ENCODE results near the gene OR2V2.

OR2V2 gene

GRCh38 chr5:181199881-181200638, 52.7 kb downstream of the OR2V2 start:
- no peak for DNase-seq (ENCODE audit: low read depth, low spot score)
- H3K4me3 ChIP-seq (ENCODE audit: low read length) = no peak overlapping the region

- DNase-seq (ENCODE audit: low read depth, low spot score) = no peak
- H3K4me3 ChIP-seq (ENCODE audit: low read length) = no peak overlapping the region
Observed at GRCh38 chr5:181200816-181201215, 53.4 kb downstream of the OR2V2 start.

- H3K4me3 ChIP-seq (ENCODE audit: low read length) = no peak overlapping the region
- no peak for DNase-seq (ENCODE audit: low read depth, low spot score)
Observed at GRCh38 chr5:181203093-181203711, 55.8 kb downstream of the OR2V2 start.

GRCh38 chr5:181203777-181204112, 56.4 kb downstream of the OR2V2 start:
- no peak for DNase-seq (ENCODE audit: low read depth, low spot score)
- peak overlapping the region; percentile 37 for H3K4me3 ChIP-seq (ENCODE audit: low read length)

GRCh38 chr5:181204113-181204825, 56.9 kb downstream of the OR2V2 start:
- peak overlapping the region; percentile 37 for H3K4me3 ChIP-seq (ENCODE audit: low read length)
- no peak for DNase-seq (ENCODE audit: low read depth, low spot score)

- no peak for DNase-seq (ENCODE audit: low read depth, low spot score)
- H3K4me3 ChIP-seq (ENCODE audit: low read length) = peak within 1 kb of the TSS; percentile 73
Observed at GRCh38 chr5:181204826-181205760, 57.7 kb downstream of the OR2V2 start, which contains the start of gene TRIM7. Gene TRIM7, minus strand, starts transcription at chr5:181205196. Its CDS starts 86 bp downstream, at chr5:181205110.

GRCh38 chr5:181205761-181206649, 58.6 kb downstream of the OR2V2 start:
- no peak for DNase-seq (ENCODE audit: low read depth, low spot score)
- peak overlapping the region; percentile 73 for H3K4me3 ChIP-seq (ENCODE audit: low read length)

- peak; percentile 86 for DNase-seq (ENCODE audit: low read depth, low spot score)
- H3K4me3 ChIP-seq (ENCODE audit: low read length) = peak overlapping the region; percentile 73
Observed at GRCh38 chr5:181207214-181207959, 60.0 kb downstream of the OR2V2 start.

GRCh38 chr5:181207960-181208253, 60.5 kb downstream of the OR2V2 start:
- peak overlapping the region; percentile 73; the same call in 1 of the 2 replicates for H3K4me3 ChIP-seq (ENCODE audit: low read length)

More at GRCh38 chr5:181207960-181208253, 60.5 kb downstream of the OR2V2 start:
- no peak for DNase-seq (ENCODE audit: low read depth, low spot score)

Measured in Jurkat, Clone E6-1 (cell line).